Mucosa of stomach (tissue), 1 donor: ENCODE results near the gene PRPS1.

Experiments
- H3K27me3 ChIP-seq: one replicate; pipeline ENCODE4 v1.7.0; 2013; ENCODE audit warnings: mild to moderate bottlenecking, low read length; ENCODE audit not compliant: control insufficient read depth, insufficient read depth
- H3K36me3 ChIP-seq: one replicate; pipeline ENCODE4 v1.7.0; 2013; ENCODE audit warnings: low read length; ENCODE audit not compliant: control insufficient read depth, insufficient read depth
- H3K4me1 ChIP-seq: one replicate; pipeline ENCODE4 v1.7.0; 2013; ENCODE audit warnings: mild to moderate bottlenecking, low read length; ENCODE audit not compliant: control insufficient read depth, insufficient read depth
- H3K4me3 ChIP-seq: one replicate; pipeline ENCODE4 v1.7.0; 2013; ENCODE audit warnings: low read length
- H3K9ac ChIP-seq: one replicate; pipeline ENCODE4 v1.7.0; 2013; ENCODE audit warnings: mild to moderate bottlenecking, low read length, moderate library complexity
- H3K9me3 ChIP-seq: one replicate; pipeline ENCODE4 v1.7.0; 2013; ENCODE audit warnings: mild to moderate bottlenecking, low read length, moderate library complexity; ENCODE audit not compliant: control insufficient read depth
- donor health status: Pancreatic carcinoma.

Gene PRPS1

GRCh38 chrX:107700317-107700774 is 72.0 kb downstream of the PRPS1 start:
- Histone ChIP-seq H3K4me3 (no peak overlapping the region), H3K9me3 (no peaks in the 10 kb centered on the region), H3K9ac (no peak overlapping the region), H3K36me3 (no peaks in the 10 kb centered on the region), H3K4me1 (peaks cover 17% of the 10 kb centered on the region), H3K27me3 (no peaks in the 10 kb centered on the region)
